HG03064 (cell line): ENCODE measurements around the gene EIF3C.
A peak's percentile ranks its signal among the peaks of the same experiment; 100 is the strongest.
"Not testable (repeated sequence)": the region's sequence is repeated elsewhere in the genome, so short reads cannot be mapped to it uniquely, and the experiment has no call there.

Experiments used
- ATAC-seq: cut with Tn5 transposase; IDR thresholded peaks from one replicate; pipeline ENCODE4 v1.9.1; 2021; ENCODE audit warnings: low read depth; ENCODE audit not compliant: unreplicated experiment

EIF3C gene, protein sequence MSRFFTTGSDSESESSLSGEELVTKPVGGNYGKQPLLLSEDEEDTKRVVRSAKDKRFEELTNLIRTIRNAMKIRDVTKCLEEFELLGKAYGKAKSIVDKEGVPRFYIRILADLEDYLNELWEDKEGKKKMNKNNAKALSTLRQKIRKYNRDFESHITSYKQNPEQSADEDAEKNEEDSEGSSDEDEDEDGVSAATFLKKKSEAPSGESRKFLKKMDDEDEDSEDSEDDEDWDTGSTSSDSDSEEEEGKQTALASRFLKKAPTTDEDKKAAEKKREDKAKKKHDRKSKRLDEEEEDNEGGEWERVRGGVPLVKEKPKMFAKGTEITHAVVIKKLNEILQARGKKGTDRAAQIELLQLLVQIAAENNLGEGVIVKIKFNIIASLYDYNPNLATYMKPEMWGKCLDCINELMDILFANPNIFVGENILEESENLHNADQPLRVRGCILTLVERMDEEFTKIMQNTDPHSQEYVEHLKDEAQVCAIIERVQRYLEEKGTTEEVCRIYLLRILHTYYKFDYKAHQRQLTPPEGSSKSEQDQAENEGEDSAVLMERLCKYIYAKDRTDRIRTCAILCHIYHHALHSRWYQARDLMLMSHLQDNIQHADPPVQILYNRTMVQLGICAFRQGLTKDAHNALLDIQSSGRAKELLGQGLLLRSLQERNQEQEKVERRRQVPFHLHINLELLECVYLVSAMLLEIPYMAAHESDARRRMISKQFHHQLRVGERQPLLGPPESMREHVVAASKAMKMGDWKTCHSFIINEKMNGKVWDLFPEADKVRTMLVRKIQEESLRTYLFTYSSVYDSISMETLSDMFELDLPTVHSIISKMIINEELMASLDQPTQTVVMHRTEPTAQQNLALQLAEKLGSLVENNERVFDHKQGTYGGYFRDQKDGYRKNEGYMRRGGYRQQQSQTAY

DNA sequence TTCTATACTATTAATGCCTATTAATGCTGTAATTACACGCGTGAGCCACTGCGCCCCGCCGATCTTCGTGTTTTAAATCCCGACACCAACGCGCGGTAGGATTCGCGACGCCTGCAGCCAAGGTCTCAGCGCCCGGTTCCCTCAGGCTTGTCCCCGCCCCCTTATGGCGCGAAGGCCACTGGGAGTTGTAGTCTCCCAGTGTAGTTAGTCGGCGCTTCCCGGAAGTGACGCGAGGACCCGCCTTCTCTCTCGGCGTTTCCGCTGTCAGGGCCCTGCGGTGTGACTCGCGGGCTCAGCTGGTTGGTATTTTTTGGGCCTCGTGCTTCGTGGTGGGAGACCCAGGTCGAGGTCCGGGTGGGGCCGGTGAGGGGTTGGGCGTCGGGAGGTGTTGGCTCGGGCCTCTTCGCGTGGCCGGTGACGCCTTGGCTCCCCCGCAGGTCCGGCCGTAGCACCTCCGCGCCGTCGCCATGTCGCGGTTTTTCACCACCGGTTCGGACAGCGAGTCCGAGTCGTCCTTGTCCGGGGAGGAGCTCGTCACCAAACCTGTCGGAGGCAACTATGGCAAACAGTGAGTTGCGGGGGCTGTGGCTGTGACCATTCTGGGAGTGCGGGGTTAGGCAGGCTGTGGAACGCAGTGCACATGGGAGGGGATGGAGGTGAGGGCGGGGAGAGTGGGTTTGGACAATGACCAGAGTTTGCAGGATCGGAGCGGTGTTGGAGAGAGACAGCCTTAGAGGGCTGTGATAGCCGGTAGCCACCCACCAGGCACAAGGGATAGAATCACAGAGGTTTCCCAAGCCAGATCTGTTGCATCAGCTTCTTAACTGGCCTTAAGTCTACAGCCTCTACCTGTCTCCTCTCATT, at the start of gene EIF3C:
Gene EIF3C, plus strand, starts transcription at position 245 of the 864 bp plus-strand sequence. Its CDS starts 223 bp downstream, at position 468.
- peak; percentile 98 for ATAC-seq

GRCh38 chr16:28666264-28666663, 45.0 kb upstream of the EIF3C start:
- ATAC-seq: not testable (repeated sequence)

- not testable (repeated sequence) for ATAC-seq
Measured at GRCh38 chr16:28667480-28667879, 43.8 kb upstream of the EIF3C start.

DNA sequence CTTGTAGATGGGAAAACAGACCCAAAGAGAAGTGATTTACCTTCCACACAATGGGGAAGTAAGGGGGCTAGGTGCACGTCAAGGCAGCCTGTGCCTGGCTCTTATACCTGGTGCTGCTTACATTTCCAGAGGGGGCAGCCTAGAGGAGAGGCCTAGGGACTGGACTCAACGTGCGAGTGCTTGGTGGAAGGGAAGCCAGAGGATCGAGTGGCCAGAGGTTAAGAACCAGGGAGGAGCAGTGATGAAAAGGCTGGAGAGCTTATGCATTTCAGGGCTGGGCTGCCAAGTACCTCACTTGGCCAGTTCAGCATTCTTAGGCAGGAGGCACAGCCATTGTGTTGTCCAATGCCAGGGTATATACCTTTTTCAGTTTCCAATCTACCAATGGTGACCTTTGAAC, 43.1 kb upstream of the EIF3C start:
- not testable (repeated sequence) for ATAC-seq

DNA sequence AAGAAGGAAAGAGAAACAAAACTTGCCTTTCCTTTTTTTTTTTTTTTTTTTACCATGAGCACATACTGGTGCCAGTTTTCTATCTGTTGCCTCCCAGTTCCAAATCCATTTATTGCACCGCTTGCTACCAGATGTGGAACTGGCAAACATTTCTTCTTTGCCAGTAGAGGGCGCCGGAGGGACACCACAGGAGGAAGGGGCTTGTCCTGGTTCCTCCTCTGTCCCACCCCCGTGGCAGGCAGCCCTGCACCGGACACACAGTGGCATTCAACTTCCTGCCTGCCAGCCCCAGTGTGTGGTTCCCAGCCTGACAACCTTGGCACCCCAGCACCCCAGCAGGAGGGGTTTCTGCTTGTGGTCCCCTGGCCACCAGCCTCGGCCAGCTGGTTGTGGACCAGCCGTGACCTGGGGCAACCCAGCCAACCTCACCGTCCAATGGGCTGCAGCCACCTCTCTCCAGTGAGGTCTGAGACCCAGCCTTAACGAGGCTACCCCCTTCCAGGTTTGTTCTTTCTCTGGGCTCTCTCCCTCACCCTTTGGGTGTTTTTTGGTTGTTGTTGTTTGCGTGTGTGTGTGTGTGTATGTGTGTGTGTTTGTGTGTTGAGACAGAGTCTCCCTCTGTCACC, 22.8 kb upstream of the EIF3C start:
- not testable (repeated sequence) for ATAC-seq

GRCh38 chr16:28689425-28689824, 21.8 kb upstream of the EIF3C start:
- ATAC-seq: not testable (repeated sequence)

DNA sequence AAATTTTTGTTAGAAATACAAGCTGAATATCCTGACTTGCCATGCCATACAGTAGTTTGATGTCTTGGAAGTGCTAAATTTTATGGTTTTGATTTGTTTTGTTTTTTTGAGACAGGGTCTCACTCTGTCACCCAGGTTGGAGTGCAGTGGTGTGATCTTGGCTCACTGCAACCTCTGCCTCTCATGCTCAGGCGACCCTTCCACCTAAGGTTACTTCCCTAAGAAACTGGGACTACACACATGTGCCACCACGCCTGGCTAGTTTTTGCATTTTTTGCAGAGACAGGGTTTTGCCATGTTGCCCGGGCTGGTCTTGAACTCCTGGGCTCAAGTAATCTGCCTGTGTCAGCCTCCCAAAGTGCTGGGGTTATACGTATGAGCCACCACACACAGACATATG, 19.5 kb upstream of the EIF3C start:
- ATAC-seq: not testable (repeated sequence)

DNA sequence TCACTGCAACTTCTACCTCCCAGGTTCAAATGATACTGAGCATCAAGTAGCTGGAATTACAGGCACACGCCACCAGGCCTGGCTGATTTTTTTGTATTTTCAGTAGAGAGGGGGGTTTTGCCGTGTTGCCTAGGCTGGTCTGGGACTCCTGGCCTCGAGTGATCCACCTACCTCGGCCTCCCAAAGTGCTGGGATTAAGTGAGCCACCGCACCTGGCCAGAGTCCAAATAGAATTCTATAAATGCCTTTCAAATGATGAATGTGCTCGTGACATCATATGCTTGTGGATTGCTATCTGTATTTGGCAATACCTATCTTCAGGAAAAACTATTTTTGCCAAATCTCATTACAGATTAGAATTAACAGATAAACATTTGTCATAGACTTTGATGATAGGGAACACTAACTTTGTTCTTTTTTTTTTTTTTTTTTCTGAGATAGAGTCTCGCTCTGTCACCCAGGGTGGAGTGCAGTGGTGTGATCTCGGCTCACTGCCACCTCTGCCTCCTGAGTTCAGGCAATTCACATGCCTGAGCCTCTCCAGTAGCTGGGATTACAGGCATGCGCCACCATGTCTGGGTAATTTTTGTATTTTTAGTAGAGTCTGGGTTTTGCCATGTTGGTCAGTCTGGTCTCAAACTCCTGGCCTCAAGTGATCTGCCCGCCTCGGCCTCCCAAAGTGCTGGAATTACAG, 17.9 kb upstream of the EIF3C start:
- not testable (repeated sequence) for ATAC-seq

DNA sequence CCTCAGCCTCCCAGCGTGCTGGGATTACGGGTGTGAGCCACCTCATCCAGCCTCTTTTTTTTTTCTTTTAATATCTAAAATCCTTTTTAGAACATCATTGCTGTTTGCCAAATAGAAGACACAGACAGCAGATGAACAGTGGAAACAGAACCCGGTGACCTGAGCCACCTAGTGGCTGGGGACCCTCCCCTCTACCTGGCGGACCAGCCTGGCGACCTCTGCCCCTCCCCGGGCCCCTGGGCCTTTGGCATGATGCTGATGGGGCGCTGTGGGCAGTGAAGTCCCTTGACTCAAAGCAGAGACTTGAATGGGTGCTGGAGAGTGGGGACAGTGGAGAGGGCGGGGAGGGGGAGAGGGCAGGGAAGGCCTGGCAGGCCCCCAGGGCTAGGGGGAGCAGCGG, 11.5 kb upstream of the EIF3C start:
- ATAC-seq: not testable (repeated sequence)

DNA sequence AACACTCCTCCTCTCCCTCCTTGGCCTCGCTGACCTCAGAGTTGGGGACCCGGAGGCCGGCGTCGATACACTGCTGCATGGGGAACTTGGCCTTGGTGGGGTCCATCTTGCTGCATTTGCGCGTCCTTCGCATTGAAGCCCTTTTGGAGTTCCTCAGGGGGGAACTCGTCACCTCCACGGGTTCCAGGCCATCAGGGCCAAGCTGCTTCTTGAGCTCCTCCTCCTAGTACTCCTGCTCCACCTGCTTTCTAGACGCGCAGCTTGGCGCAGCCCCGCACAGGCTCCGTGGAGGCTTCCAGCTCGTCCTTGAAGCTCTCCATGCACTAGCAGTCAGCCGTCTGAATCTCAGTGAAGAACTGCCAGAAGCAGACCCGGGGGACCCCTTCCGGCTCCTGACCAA, 10.9 kb upstream of the EIF3C start:
- not testable (repeated sequence) for ATAC-seq

DNA sequence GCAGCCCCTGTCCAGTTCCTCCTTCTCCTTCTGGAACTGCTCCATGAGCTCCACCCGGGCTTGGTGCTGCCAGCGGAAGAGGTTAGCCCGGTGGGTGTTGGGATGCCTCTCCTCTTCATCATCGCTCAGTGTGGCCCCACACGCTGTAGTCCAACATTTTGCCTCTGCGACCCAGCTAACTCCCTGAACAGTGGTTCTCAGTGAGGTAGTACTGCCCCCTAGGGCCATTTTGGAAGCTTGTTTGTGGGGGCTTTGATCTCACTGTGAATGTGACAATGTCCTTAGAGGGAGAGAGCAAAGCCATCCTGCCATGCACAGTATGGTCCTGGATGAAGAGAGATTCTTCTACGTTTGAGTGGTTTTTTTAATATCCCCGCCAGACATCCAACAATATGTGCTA, 9.9 kb upstream of the EIF3C start:
- ATAC-seq: not testable (repeated sequence)

- ATAC-seq: not testable (repeated sequence)
Measured at GRCh38 chr16:28704246-28704645, 7.0 kb upstream of the EIF3C start.

DNA sequence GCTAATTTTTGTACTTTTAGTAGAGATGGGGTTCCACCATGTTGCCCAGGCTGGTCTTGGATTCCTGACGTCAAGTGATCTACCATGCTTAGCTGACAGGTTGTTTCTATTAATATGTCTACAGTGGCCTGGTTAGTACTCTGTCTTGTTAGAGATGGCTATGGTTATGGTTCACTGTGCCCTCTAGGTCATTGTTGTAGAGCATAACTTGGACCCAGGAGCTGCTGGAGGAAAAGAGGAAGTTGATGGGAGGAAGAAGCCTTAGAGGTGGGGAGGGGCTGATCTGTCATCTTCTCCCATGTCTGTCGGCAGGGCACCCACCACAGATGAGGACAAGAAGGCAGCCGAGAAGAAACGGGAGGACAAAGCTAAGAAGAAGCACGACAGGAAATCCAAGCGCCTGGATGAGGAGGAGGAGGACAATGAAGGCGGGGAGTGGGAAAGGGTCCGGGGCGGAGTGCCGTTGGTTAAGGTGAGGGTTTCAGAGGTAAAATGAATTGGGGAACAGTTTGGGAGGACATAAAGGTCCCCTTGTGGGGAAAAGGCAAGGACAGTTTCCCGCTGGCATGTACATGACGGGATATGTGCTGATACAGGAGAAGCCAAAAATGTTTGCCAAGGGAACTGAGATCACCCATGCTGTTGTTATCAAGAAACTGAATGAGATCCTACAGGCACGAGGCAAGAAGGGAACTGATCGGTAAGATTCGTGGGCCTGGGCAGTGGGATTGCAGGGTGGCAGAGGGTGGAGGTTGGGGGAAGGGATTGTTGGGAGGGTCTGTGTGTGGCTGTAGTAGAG, 11.8 kb downstream of the EIF3C start:
- ATAC-seq: not testable (repeated sequence)

DNA sequence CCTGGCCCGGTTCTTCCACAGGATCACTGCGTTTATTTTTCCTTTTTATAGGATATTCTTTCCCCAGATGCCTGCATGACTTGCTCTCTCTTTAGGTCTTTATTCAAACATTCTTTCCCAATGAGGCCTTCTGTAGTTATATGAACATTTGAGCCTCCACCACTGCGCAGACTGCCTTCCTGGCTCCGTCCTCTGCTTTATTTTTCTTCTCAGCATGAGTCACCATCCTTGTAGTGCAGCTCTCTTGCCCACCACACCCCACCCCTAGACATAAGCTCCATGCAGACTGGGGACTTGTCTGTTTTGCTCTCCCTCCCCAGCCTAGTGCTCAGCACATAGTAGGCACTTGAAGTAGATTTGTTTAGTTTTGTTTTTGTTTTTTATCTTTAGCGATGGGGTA, 20.0 kb downstream of the EIF3C start:
- not testable (repeated sequence) for ATAC-seq

GRCh38 chr16:28732455-28733124, 21.3 kb downstream of the EIF3C start:
- ATAC-seq: not testable (repeated sequence)

DNA sequence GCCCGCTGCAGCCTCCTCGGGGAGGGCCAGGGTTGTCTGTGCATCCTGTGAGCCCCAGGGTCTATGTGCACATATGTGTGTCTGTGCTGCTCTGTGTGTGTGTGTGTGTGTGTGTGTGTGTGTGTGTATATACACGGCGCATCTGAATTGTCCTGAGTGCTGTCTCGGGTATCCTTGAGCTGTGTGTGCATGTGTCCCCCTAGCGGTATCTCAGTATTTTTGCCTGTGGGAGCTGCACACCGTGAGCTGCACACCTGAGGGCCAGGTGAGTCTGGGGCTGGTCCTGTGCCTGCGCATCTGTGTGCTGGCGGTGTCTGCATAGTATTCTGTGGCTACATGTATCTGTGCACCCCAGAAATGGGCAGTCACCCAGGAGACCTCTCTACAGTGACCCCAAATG, 28.5 kb downstream of the EIF3C start:
- not testable (repeated sequence) for ATAC-seq

GRCh38 chr16:28740631-28741030, 29.4 kb downstream of the EIF3C start:
- not testable (repeated sequence) for ATAC-seq

- ATAC-seq: not testable (repeated sequence)
Measured at GRCh38 chr16:28741295-28741694, 30.0 kb downstream of the EIF3C start.
